OCI-LY1 (cell line): ENCODE results near the gene CPVL.

Experiments
- H2AFZ ChIP-seq: fragments of 200-600 bp; sonication (generic), shearing (Covaris generic); 2 replicates; pipeline ENCODE4 v1.6.0; 2014; ENCODE audit warnings: antibody characterized with exemption, mild to moderate bottlenecking, low read length
- H3F3A ChIP-seq: fragments of 200-600 bp; sonication (generic), shearing (Covaris generic); 2 replicates; pipeline ENCODE4 v1.6.0; 2014; ENCODE audit warnings: mild to moderate bottlenecking, antibody characterized with exemption, low read length, moderate library complexity; ENCODE audit not compliant: insufficient read depth
- H3K27ac ChIP-seq: fragments of 200-600 bp; sonication (generic); 2 replicates; pipeline ENCODE4 v1.5.1; 2014; ENCODE audit warnings: low read length, mixed run types, mild to moderate bottlenecking, low read depth; ENCODE audit not compliant: poor library complexity, severe bottlenecking
- H3K27me3 ChIP-seq: fragments of 200-600 bp; sonication (generic); 2 replicates; pipeline ENCODE4 v1.6.0; 2014; ENCODE audit warnings: antibody characterized with exemption, mild to moderate bottlenecking, low read length, moderate library complexity; ENCODE audit not compliant: insufficient read depth
- H3K36me3 ChIP-seq: fragments of 200-600 bp; sonication (generic); 2 replicates; pipeline ENCODE4 v1.6.1; 2014; ENCODE audit warnings: mild to moderate bottlenecking, antibody characterized with exemption, low read length, moderate library complexity, mixed read lengths; ENCODE audit not compliant: insufficient read depth
- H3K4me1 ChIP-seq: fragments of 200-600 bp; sonication (generic); 2 replicates; pipeline ENCODE4 v1.5.1; 2014; ENCODE audit warnings: mild to moderate bottlenecking, low read length, moderate library complexity; ENCODE audit not compliant: insufficient read depth, severe bottlenecking
- H3K4me2 ChIP-seq: fragments of 200-600 bp; sonication (generic), shearing (Covaris generic); 2 replicates; pipeline ENCODE4 v1.6.1; 2014; ENCODE audit warnings: low read length
- H3K4me3 ChIP-seq: fragments of 200-600 bp; sonication (generic); 2 replicates; pipeline ENCODE4 v1.5.1; 2014; ENCODE audit warnings: low read length, low read depth, mild to moderate bottlenecking, mixed read lengths; ENCODE audit not compliant: poor library complexity, severe bottlenecking
- H3K79me2 ChIP-seq: fragments of 200-600 bp; shearing (Covaris generic); 2 replicates; pipeline ENCODE4 v1.6.1; 2016; ENCODE audit warnings: mixed run types, low read length, mixed read lengths; ENCODE audit not compliant: insufficient read depth
- H3K9ac ChIP-seq: fragments of 200-600 bp; sonication (generic), shearing (Covaris generic); 2 replicates; pipeline ENCODE4 v1.6.1; 2014; ENCODE audit warnings: mild to moderate bottlenecking, low read length, mixed read lengths
- H3K9me2 ChIP-seq: fragments of 200-600 bp; sonication (generic), shearing (Covaris generic); 2 replicates; pipeline ENCODE4 v1.6.1; 2014; ENCODE audit warnings: low read depth, mild to moderate bottlenecking, low read length, mixed read lengths
- H3K9me3 ChIP-seq: fragments of 200-600 bp; shearing (Covaris generic); 2 replicates; pipeline ENCODE4 v1.6.1; 2014; ENCODE audit warnings: low read length, mixed read lengths
- H4K20me1 ChIP-seq: fragments of 200-600 bp; sonication (generic), shearing (Covaris generic); 2 replicates; pipeline ENCODE4 v1.6.0; 2016; ENCODE audit warnings: mild to moderate bottlenecking, low read length; ENCODE audit not compliant: insufficient read depth
- CTCF ChIP-seq: fragments of 200-600 bp; sonication (generic), shearing (Covaris generic); IDR thresholded peaks from 2 replicates; pipeline ENCODE4 v1.5.1; 2017; ENCODE audit warnings: mild to moderate bottlenecking, antibody characterized with exemption, low read length, moderate library complexity, mixed read lengths
- EZH2 ChIP-seq: fragments of 200-600 bp; sonication (generic), shearing (Covaris generic); IDR thresholded peaks from 2 replicates; pipeline ENCODE4 v1.8.0; 2017; ENCODE audit warnings: borderline replicate concordance, mixed run types, mild to moderate bottlenecking, antibody characterized with exemption, low read length, moderate library complexity, mixed read lengths

CPVL gene

DNA sequence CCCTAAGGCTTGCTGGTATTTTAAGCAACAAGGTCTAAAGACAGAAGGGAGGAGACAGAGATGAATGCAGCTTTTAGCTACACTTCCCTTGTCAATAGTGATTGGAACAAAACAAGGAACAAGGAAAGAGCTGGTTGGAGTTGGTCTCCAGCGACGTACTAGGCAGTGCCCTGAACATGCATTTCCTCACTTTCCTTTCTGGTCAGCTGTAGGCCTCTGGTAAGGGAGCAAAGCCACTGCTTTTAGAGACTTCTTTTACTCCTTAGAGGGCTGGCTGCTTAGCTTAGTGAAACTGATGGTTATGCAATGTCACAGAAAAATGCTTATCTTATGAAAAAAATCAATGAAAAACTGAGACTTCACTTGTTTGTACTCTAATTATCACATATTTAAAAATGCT is 112.8 kb downstream of the CPVL start:
- H3K9ac ChIP-seq = no peak overlapping the region
- H3K9me2 ChIP-seq = no peaks in the 10 kb centered on the region
- no peaks in the 10 kb centered on the region for H3K79me2 ChIP-seq
- no peaks in the 10 kb centered on the region for H3K36me3 ChIP-seq
- no peak overlapping the region for H3K4me2 ChIP-seq
- no peaks in the 10 kb centered on the region for H4K20me1 ChIP-seq
- H3K27ac ChIP-seq = no peak overlapping the region
- TF ChIP-seq CTCF (no peak), EZH2 (no peak)
- no peaks in the 10 kb centered on the region for H3K4me1 ChIP-seq
- no peaks in the 10 kb centered on the region for H3K9me3 ChIP-seq
- no peak overlapping the region for H3K4me3 ChIP-seq
- no peaks in the 10 kb centered on the region for H3F3A ChIP-seq
- H2AFZ ChIP-seq = no peak overlapping the region
- no peaks in the 10 kb centered on the region for H3K27me3 ChIP-seq

DNA sequence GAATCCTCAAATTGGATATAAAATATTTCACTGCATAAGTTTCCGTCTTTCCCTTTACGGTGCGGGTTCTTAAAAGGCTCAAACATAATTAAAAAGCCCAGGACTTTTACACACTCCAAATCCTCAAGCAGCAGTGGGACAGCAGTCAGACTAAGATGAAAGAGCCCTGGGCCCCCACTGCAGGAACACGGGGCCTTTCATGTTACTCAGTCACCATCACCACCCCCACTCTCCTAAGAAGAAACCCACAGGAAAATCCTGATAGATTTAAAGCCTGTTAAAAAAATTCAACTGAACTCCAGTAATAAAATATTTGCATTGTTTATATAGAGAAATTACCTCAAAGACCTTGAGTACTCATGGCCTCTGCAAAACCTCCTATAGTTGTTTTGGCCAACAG is 114.2 kb downstream of the CPVL start:
- no peak overlapping the region for H3K4me3 ChIP-seq
- no peak overlapping the region for H3K4me2 ChIP-seq
- H3K9ac ChIP-seq = no peak overlapping the region
- H2AFZ ChIP-seq = no peak overlapping the region
- TF ChIP-seq CTCF (no peak), EZH2 (no peak)
- no peak overlapping the region for H3K27ac ChIP-seq
- H3K27me3 ChIP-seq = no peaks in the 10 kb centered on the region
- H4K20me1 ChIP-seq = no peaks in the 10 kb centered on the region
- no peaks in the 10 kb centered on the region for H3K9me3 ChIP-seq
- H3K79me2 ChIP-seq = no peaks in the 10 kb centered on the region
- no peaks in the 10 kb centered on the region for H3K9me2 ChIP-seq
- no peaks in the 10 kb centered on the region for H3K36me3 ChIP-seq
- no peaks in the 10 kb centered on the region for H3K4me1 ChIP-seq
- no peaks in the 10 kb centered on the region for H3F3A ChIP-seq

GRCh38 chr7:29030781-29031275 is 115.5 kb downstream of the CPVL start:
- Histone ChIP-seq H2AFZ (no peak overlapping the region), H3K4me3 (no peak overlapping the region), H3K27ac (no peak overlapping the region), H3K4me2 (no peak overlapping the region), H3K9me2 (no peaks in the 10 kb centered on the region), H3K79me2 (no peaks in the 10 kb centered on the region), H4K20me1 (no peaks in the 10 kb centered on the region), H3K27me3 (no peaks in the 10 kb centered on the region), H3K4me1 (no peaks in the 10 kb centered on the region), H3K9ac (no peak overlapping the region), H3K9me3 (no peaks in the 10 kb centered on the region), H3K36me3 (no peaks in the 10 kb centered on the region), H3F3A (no peaks in the 10 kb centered on the region)
- TF ChIP-seq EZH2 = no peak
- no peak for TF ChIP-seq CTCF
